SK-N-SH treated with all-trans-retinoic acid at 6 μM for 48 hours (cell line): ENCODE data around the gene ARSK.

Source experiments
- ESRRG ChIP-seq: fragments of 250-450 bp; sonication (Bioruptor Pico); IDR thresholded peaks from 2 replicates; pipeline ENCODE4 v1.6.1; 2021; ENCODE audit warnings: mild to moderate bottlenecking
- SNAI2 ChIP-seq: fragments of 250-450 bp; sonication (Bioruptor Pico); IDR thresholded peaks from 2 replicates; pipeline ENCODE4 v1.5.0; 2020; ENCODE audit warnings: mild to moderate bottlenecking, moderate library complexity

GRCh38 chr5:95606419-95606818, 51.5 kb downstream of the ARSK start:
- TF ChIP-seq SNAI2 (CRISPR knock-in tag) (no peak), ESRRG (CRISPR knock-in tag) (no peak)
